OCI-LY3 (cell line): ENCODE data around the gene PJA2.

ENCODE experiments used
- H2AFZ ChIP-seq: fragments of 200-600, 300-600 bp; shearing (Covaris generic); 2 replicates; pipeline ENCODE4 v1.6.0; 2014; ENCODE audit warnings: antibody characterized with exemption, low read depth, low read length
- H3K27ac ChIP-seq: fragments of 200-600, 300-600 bp; sonication (generic); 2 replicates; pipeline ENCODE4 v1.5.1; 2014; ENCODE audit warnings: mild to moderate bottlenecking, low read length, moderate library complexity, mixed read lengths
- H3K27me3 ChIP-seq: fragments of 200-600, 300-600 bp; sonication (generic); 2 replicates; pipeline ENCODE4 v1.6.1; 2014; ENCODE audit warnings: low read depth, low read length, mixed read lengths
- H3K36me3 ChIP-seq: fragments of 200-600, 300-600 bp; sonication (generic); replicated peaks from 2 replicates; pipeline ENCODE3; 2014; ENCODE audit warnings: low read depth, low read length, mixed read lengths
- H3K4me1 ChIP-seq: fragments of 300-600, 200-600 bp; sonication (generic); 2 replicates; pipeline ENCODE4 v1.6.1; 2014; ENCODE audit warnings: low read length, mixed read lengths
- H3K4me2 ChIP-seq: fragments of 200-600, 300-600 bp; sonication (generic); 2 replicates; pipeline ENCODE4 v1.6.1; 2014; ENCODE audit warnings: low read length, mixed read lengths
- H3K4me3 ChIP-seq: fragments of 300-600, 200-600 bp; sonication (generic); 2 replicates; pipeline ENCODE4 v1.5.1; 2014; ENCODE audit warnings: antibody characterized with exemption, mild to moderate bottlenecking, low read length, moderate library complexity
- H3K79me2 ChIP-seq: fragments of 300-600, 200-600 bp; shearing (Covaris generic); 2 replicates; pipeline ENCODE4 v1.6.1; 2014; ENCODE audit warnings: mild to moderate bottlenecking, low read length, mixed read lengths
- H3K9ac ChIP-seq: fragments of 300-600, 200-600 bp; shearing (Covaris generic); 2 replicates; pipeline ENCODE4 v1.6.0; 2014; ENCODE audit warnings: mild to moderate bottlenecking, low read length, moderate library complexity
- H3K9me3 ChIP-seq: fragments of 200-600, 300-600 bp; shearing (Covaris generic); 2 replicates; pipeline ENCODE4 v1.6.1; 2014; ENCODE audit warnings: low read length, mixed read lengths; ENCODE audit not compliant: insufficient read depth
- H4K20me1 ChIP-seq: fragments of 200-600, 300-600 bp; sonication (generic); 2 replicates; pipeline ENCODE4 v1.6.1; 2016; ENCODE audit warnings: low read length, mixed read lengths; ENCODE audit not compliant: insufficient read depth
- CTCF ChIP-seq: fragments of 200-600, 300-600 bp; sonication (generic); IDR thresholded peaks from 2 replicates; pipeline ENCODE4 v1.5.1; 2014; ENCODE audit warnings: antibody characterized with exemption, low read length, low read depth
- EZH2phosphoT487 ChIP-seq: fragments of 200-600 bp; shearing (Covaris generic); IDR thresholded peaks from 2 replicates; pipeline ENCODE4 v1.6.1; 2018; ENCODE audit warnings: antibody characterized with exemption, mixed run types, low read depth

Gene PJA2

DNA sequence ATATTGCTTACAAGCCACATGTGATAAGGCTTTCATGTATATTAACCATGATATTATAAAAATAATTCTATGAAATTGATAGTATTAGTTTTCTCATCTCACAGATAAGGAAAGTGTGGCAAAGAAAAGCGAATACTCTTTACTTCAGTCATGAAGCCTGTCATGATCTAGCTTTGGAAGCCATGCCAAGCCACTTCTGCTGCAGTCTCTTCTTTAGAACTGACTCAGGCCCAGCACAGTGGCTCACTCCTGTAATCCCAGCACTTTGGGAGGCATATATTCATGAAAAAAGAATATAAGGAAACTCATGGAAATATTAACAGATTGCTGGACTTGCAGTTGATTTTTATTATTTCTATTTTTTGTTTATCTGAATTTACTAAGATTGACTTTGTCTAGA, 42.9 kb upstream of the PJA2 start:
- no peak for TF ChIP-seq EZH2phosphoT487
- TF ChIP-seq CTCF = no peak
- no peaks in the 10 kb centered on the region for H3K36me3 ChIP-seq
- no peaks in the 10 kb centered on the region for H3K27me3 ChIP-seq
- H2AFZ ChIP-seq = no peak overlapping the region
- H3K9ac ChIP-seq = no peak overlapping the region
- peaks cover 18% of the 10 kb centered on the region for H3K4me1 ChIP-seq
- no peaks in the 10 kb centered on the region for H3K79me2 ChIP-seq
- H4K20me1 ChIP-seq = no peaks in the 10 kb centered on the region
- no peaks in the 10 kb centered on the region for H3K9me3 ChIP-seq
- no peak overlapping the region for H3K4me2 ChIP-seq
- H3K27ac ChIP-seq = no peak overlapping the region
- no peak overlapping the region for H3K4me3 ChIP-seq

DNA sequence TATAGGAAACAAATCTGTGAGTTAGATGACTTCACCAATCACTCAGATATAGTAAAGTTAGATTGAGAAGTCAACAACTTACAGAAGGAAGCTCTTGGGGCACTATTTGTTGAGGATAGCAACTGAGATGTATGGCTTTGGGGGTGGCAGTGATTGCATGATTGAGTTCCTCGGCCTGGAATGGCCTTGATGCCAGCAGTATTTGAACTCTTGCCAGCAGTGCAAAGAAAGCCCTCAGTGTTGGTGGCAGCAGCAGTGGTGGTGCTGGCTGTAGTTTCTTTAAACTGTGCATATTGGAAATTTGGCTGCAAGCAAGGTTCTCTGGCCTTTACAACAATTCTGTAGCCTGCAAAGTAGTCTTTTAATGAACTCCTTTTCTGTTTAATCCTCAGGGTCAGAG, 41.4 kb upstream of the PJA2 start:
- Histone ChIP-seq H4K20me1 (no peaks in the 10 kb centered on the region), H3K27ac (no peak overlapping the region), H3K36me3 (no peaks in the 10 kb centered on the region), H3K4me1 (peaks cover 18% of the 10 kb centered on the region), H3K4me2 (no peak overlapping the region), H2AFZ (no peak overlapping the region), H3K79me2 (no peaks in the 10 kb centered on the region), H3K27me3 (no peaks in the 10 kb centered on the region), H3K9me3 (no peaks in the 10 kb centered on the region), H3K4me3 (no peak overlapping the region), H3K9ac (no peak overlapping the region)
- TF ChIP-seq CTCF (no peak), EZH2phosphoT487 (no peak)

GRCh38 chr5:109450129-109450877, 40.5 kb upstream of the PJA2 start:
- Histone ChIP-seq H4K20me1 (no peaks in the 10 kb centered on the region), H3K9ac (peak overlapping the region; percentile 10; the same call in 1 of the 2 replicates), H3K27ac (no peak overlapping the region), H3K4me2 (peak overlapping the region; percentile 83), H3K9me3 (no peaks in the 10 kb centered on the region), H2AFZ (peak overlapping the region; percentile 90), H3K36me3 (no peaks in the 10 kb centered on the region), H3K4me3 (peak overlapping the region; percentile 77), H3K79me2 (no peaks in the 10 kb centered on the region), H3K27me3 (no peaks in the 10 kb centered on the region), H3K4me1 (peaks cover 10% of the 10 kb centered on the region)
- TF ChIP-seq EZH2phosphoT487 = no peak
- TF ChIP-seq CTCF = no peak

GRCh38 chr5:109448838-109449237, 39.1 kb upstream of the PJA2 start:
- no peaks in the 10 kb centered on the region for H3K27me3 ChIP-seq
- H3K9ac ChIP-seq = no peak overlapping the region
- TF ChIP-seq CTCF (no peak), EZH2phosphoT487 (no peak)
- no peak overlapping the region for H2AFZ ChIP-seq
- H3K4me2 ChIP-seq = no peak overlapping the region
- no peaks in the 10 kb centered on the region for H4K20me1 ChIP-seq
- H3K4me3 ChIP-seq = no peak overlapping the region
- no peaks in the 10 kb centered on the region for H3K36me3 ChIP-seq
- H3K79me2 ChIP-seq = no peaks in the 10 kb centered on the region
- H3K4me1 ChIP-seq = peaks cover 6% of the 10 kb centered on the region; the same call in 1 of the 2 replicates
- H3K27ac ChIP-seq = no peak overlapping the region
- H3K9me3 ChIP-seq = no peaks in the 10 kb centered on the region
